ENCODE data around the gene RNF34. TPM values are rescaled to one million over a fixed set of nuclear protein-coding genes. Genes with fewer than 3 reads are reported as not detected.

Gene RNF34
- total RNA-seq, 1 experiment from 2014 or later: 53.6 TPM

- ChIA-PET CTCF (no interaction called here), POLR2A (no interaction called here)
- Mint-ChIP-seq H3K4me3 (no peak overlapping the region), H3K9me3 (peaks cover 10% of the 10 kb centered on the region), H3K27ac (no peak overlapping the region), H3K27me3 (ENCODE audit: low read depth) (no peaks in the 10 kb centered on the region; the same call in 1 of the 2 replicates), H3K36me3 (peaks cover 70% of the 10 kb centered on the region), H3K4me1 (peaks cover 7% of the 10 kb centered on the region)
- ATAC-seq (no peak), DNase-seq (ENCODE audit: low spot score) (no peak)
- TF ChIP-seq, protein P1, sequence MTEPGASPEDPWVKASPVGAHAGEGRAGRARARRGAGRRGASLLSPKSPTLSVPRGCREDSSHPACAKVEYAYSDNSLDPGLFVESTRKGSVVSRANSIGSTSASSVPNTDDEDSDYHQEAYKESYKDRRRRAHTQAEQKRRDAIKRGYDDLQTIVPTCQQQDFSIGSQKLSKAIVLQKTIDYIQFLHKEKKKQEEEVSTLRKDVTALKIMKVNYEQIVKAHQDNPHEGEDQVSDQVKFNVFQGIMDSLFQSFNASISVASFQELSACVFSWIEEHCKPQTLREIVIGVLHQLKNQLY (CRISPR knock-in tag; IDR thresholded peaks at IDR 0.05): no peak
- TF ChIP-seq, protein P2, sequence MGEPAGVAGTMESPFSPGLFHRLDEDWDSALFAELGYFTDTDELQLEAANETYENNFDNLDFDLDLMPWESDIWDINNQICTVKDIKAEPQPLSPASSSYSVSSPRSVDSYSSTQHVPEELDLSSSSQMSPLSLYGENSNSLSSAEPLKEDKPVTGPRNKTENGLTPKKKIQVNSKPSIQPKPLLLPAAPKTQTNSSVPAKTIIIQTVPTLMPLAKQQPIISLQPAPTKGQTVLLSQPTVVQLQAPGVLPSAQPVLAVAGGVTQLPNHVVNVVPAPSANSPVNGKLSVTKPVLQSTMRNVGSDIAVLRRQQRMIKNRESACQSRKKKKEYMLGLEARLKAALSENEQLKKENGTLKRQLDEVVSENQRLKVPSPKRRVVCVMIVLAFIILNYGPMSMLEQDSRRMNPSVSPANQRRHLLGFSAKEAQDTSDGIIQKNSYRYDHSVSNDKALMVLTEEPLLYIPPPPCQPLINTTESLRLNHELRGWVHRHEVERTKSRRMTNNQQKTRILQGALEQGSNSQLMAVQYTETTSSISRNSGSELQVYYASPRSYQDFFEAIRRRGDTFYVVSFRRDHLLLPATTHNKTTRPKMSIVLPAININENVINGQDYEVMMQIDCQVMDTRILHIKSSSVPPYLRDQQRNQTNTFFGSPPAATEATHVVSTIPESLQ (CRISPR knock-in tag; IDR thresholded peaks at IDR 0.05): no peak
- TF ChIP-seq, protein P3, sequence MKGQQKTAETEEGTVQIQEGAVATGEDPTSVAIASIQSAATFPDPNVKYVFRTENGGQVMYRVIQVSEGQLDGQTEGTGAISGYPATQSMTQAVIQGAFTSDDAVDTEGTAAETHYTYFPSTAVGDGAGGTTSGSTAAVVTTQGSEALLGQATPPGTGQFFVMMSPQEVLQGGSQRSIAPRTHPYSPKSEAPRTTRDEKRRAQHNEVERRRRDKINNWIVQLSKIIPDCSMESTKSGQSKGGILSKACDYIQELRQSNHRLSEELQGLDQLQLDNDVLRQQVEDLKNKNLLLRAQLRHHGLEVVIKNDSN (CRISPR knock-in tag; IDR thresholded peaks at IDR 0.05): no peak
- no peak for TF ChIP-seq FOXJ3 (CRISPR knock-in tag; IDR thresholded peaks at IDR 0.05; ENCODE audit: borderline replicate concordance)
- TF ChIP-seq, protein P4, sequence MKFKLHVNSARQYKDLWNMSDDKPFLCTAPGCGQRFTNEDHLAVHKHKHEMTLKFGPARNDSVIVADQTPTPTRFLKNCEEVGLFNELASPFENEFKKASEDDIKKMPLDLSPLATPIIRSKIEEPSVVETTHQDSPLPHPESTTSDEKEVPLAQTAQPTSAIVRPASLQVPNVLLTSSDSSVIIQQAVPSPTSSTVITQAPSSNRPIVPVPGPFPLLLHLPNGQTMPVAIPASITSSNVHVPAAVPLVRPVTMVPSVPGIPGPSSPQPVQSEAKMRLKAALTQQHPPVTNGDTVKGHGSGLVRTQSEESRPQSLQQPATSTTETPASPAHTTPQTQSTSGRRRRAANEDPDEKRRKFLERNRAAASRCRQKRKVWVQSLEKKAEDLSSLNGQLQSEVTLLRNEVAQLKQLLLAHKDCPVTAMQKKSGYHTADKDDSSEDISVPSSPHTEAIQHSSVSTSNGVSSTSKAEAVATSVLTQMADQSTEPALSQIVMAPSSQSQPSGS (CRISPR knock-in tag; IDR thresholded peaks at IDR 0.05; ENCODE audit: borderline replicate concordance, low read depth): no peak
- TF ChIP-seq, protein P5, sequence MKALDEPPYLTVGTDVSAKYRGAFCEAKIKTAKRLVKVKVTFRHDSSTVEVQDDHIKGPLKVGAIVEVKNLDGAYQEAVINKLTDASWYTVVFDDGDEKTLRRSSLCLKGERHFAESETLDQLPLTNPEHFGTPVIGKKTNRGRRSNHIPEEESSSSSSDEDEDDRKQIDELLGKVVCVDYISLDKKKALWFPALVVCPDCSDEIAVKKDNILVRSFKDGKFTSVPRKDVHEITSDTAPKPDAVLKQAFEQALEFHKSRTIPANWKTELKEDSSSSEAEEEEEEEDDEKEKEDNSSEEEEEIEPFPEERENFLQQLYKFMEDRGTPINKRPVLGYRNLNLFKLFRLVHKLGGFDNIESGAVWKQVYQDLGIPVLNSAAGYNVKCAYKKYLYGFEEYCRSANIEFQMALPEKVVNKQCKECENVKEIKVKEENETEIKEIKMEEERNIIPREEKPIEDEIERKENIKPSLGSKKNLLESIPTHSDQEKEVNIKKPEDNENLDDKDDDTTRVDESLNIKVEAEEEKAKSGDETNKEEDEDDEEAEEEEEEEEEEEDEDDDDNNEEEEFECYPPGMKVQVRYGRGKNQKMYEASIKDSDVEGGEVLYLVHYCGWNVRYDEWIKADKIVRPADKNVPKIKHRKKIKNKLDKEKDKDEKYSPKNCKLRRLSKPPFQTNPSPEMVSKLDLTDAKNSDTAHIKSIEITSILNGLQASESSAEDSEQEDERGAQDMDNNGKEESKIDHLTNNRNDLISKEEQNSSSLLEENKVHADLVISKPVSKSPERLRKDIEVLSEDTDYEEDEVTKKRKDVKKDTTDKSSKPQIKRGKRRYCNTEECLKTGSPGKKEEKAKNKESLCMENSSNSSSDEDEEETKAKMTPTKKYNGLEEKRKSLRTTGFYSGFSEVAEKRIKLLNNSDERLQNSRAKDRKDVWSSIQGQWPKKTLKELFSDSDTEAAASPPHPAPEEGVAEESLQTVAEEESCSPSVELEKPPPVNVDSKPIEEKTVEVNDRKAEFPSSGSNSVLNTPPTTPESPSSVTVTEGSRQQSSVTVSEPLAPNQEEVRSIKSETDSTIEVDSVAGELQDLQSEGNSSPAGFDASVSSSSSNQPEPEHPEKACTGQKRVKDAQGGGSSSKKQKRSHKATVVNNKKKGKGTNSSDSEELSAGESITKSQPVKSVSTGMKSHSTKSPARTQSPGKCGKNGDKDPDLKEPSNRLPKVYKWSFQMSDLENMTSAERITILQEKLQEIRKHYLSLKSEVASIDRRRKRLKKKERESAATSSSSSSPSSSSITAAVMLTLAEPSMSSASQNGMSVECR (CRISPR knock-in tag; IDR thresholded peaks at IDR 0.05; ENCODE audit: borderline replicate concordance): no peak
- TF ChIP-seq NR2C2 (CRISPR knock-in tag; IDR thresholded peaks at IDR 0.05): no peak
- TF ChIP-seq ZNF121 (CRISPR knock-in tag; IDR thresholded peaks at IDR 0.05): no peak
- TF ChIP-seq, protein P6, sequence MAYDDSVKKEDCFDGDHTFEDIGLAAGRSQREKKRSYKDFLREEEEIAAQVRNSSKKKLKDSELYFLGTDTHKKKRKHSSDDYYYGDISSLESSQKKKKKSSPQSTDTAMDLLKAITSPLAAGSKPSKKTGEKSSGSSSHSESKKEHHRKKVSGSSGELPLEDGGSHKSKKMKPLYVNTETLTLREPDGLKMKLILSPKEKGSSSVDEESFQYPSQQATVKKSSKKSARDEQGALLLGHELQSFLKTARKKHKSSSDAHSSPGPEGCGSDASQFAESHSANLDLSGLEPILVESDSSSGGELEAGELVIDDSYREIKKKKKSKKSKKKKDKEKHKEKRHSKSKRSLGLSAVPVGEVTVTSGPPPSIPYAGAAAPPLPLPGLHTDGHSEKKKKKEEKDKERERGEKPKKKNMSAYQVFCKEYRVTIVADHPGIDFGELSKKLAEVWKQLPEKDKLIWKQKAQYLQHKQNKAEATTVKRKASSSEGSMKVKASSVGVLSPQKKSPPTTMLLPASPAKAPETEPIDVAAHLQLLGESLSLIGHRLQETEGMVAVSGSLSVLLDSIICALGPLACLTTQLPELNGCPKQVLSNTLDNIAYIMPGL (CRISPR knock-in tag; IDR thresholded peaks at IDR 0.05): no peak
- TF ChIP-seq, protein P7, sequence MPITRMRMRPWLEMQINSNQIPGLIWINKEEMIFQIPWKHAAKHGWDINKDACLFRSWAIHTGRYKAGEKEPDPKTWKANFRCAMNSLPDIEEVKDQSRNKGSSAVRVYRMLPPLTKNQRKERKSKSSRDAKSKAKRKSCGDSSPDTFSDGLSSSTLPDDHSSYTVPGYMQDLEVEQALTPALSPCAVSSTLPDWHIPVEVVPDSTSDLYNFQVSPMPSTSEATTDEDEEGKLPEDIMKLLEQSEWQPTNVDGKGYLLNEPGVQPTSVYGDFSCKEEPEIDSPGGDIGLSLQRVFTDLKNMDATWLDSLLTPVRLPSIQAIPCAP (CRISPR knock-in tag; IDR thresholded peaks at IDR 0.05): no peak
- TF ChIP-seq, protein P8, sequence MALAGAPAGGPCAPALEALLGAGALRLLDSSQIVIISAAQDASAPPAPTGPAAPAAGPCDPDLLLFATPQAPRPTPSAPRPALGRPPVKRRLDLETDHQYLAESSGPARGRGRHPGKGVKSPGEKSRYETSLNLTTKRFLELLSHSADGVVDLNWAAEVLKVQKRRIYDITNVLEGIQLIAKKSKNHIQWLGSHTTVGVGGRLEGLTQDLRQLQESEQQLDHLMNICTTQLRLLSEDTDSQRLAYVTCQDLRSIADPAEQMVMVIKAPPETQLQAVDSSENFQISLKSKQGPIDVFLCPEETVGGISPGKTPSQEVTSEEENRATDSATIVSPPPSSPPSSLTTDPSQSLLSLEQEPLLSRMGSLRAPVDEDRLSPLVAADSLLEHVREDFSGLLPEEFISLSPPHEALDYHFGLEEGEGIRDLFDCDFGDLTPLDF (CRISPR knock-in tag; IDR thresholded peaks at IDR 0.05): no peak
Observed at GRCh38 chr12:121439715-121440114, 39.8 kb downstream of the RNF34 start.

Data from WTC11 (cell line).